ENCODE data around the gene MISP3.
"Not testable (repeated sequence)": the region's sequence is repeated elsewhere in the genome, so short reads cannot be mapped to it uniquely, and the experiment has no call there.

The MISP3 gene

GRCh38 chr19:14072535-14073260 is at the start of gene MISP3:
Gene MISP3 (plus strand): TSS chr19:14072786. CDS start chr19:14073310, 524 bp downstream.
- no peak for DNase-seq

- DNase-seq = no peak
These were observed 49.0 kb upstream of the MISP3 start for GRCh38 chr19:14023404-14024235.

- DNase-seq = not testable (repeated sequence)
These were observed 45.9 kb upstream of the MISP3 start for GRCh38 chr19:14026652-14027192.

- DNase-seq = no peak
These were observed 44.6 kb upstream of the MISP3 start, which contains the start of gene RLN3 for GRCh38 chr19:14027856-14028450. Gene RLN3 (plus strand): TSS chr19:14028148. CDS start chr19:14028205, 57 bp downstream.

GRCh38 chr19:14028901-14029300 is 43.7 kb upstream of the MISP3 start:
- no peak for DNase-seq

- no peak for DNase-seq
These were observed 41.4 kb upstream of the MISP3 start for GRCh38 chr19:14030997-14031718.

GRCh38 chr19:14031719-14032480 is 40.7 kb upstream of the MISP3 start, which contains the start of gene IL27RA:
Gene IL27RA (plus strand): TSS chr19:14031762. CDS start chr19:14031873, 111 bp downstream.
- DNase-seq = peak; percentile 85

GRCh38 chr19:14033946-14034345 is 38.6 kb upstream of the MISP3 start:
- no peak for DNase-seq

GRCh38 chr19:14035159-14035558 is 37.4 kb upstream of the MISP3 start:
- not testable (repeated sequence) for DNase-seq

- DNase-seq = no peak
These were observed 36.9 kb upstream of the MISP3 start for GRCh38 chr19:14035706-14036105.

GRCh38 chr19:14039181-14039580 is 33.4 kb upstream of the MISP3 start:
- DNase-seq = no peak

GRCh38 chr19:14042659-14043608 is 29.7 kb upstream of the MISP3 start:
- DNase-seq = not testable (repeated sequence)

GRCh38 chr19:14047866-14048265 is 24.7 kb upstream of the MISP3 start:
- not testable (repeated sequence) for DNase-seq

GRCh38 chr19:14048443-14049153 is 24.0 kb upstream of the MISP3 start:
- DNase-seq = peak; percentile 77

- no peak for DNase-seq
These were observed 22.1 kb upstream of the MISP3 start for GRCh38 chr19:14050512-14050911.

GRCh38 chr19:14050961-14051360 is 21.6 kb upstream of the MISP3 start:
- not testable (repeated sequence) for DNase-seq

- DNase-seq = no peak
These were observed 20.6 kb upstream of the MISP3 start for GRCh38 chr19:14051980-14052379.

- DNase-seq = no peak
These were observed 20.1 kb upstream of the MISP3 start for GRCh38 chr19:14052470-14052869.

- DNase-seq = no peak
These were observed 19.6 kb upstream of the MISP3 start for GRCh38 chr19:14053032-14053431.

GRCh38 chr19:14053500-14053899 is 19.1 kb upstream of the MISP3 start:
- no peak for DNase-seq
